Measurements from ENCODE around the gene TMEM170B.

The TMEM170B gene

GRCh38 chr6:11537229-11538051, at the start of gene TMEM170B:
TSS of gene TMEM170B (plus strand) at chr6:11537749. CDS start at chr6:11538278, 529 bp downstream.
- Histone ChIP-seq H3K27me3 (no peaks in the 10 kb centered on the region), H3K4me1 (ENCODE audit: control insufficient read depth in 1 of 2, insufficient read depth in 1 of 2, low read depth in 1 of 2, low read length in 1 of 2) (peaks cover 58 to 61% of the 10 kb centered on the region in 2 experiments), H3K36me3 (no peaks in the 10 kb centered on the region), H3K9me3 (no peaks in the 10 kb centered on the region), H3K27ac (peak within 1 kb of the TSS; percentile 96), H3K4me3 (ENCODE audit: low read depth in 1 of 2, low read length in 1 of 2) (peak within 1 kb of the TSS; percentile 83 to 85)
- peak; percentile 55 for TF ChIP-seq CTCF (IDR thresholded peaks at IDR 0.05)

GRCh38 chr6:11490996-11491395, 46.6 kb upstream of the TMEM170B start:
- no peaks in the 10 kb centered on the region for H3K9me3 ChIP-seq
- no peaks in the 10 kb centered on the region for H3K27me3 ChIP-seq
- no peak overlapping the region for H3K27ac ChIP-seq
- no peaks in the 10 kb centered on the region for H3K36me3 ChIP-seq
- no peak overlapping the region for H3K4me3 ChIP-seq (ENCODE audit: low read depth in 1 of 2, low read length in 1 of 2)
- TF ChIP-seq CTCF (IDR thresholded peaks at IDR 0.05): no peak
- no peaks in the 10 kb centered on the region for H3K4me1 ChIP-seq (ENCODE audit: control insufficient read depth in 1 of 2, insufficient read depth in 1 of 2, low read depth in 1 of 2, low read length in 1 of 2)

- H3K27me3 ChIP-seq: no peaks in the 10 kb centered on the region
- no peak for TF ChIP-seq CTCF (IDR thresholded peaks at IDR 0.05)
- H3K4me1 ChIP-seq (ENCODE audit: control insufficient read depth in 1 of 2, insufficient read depth in 1 of 2, low read depth in 1 of 2, low read length in 1 of 2): peaks cover 6% of the 10 kb centered on the region in 2 experiments
- H3K4me3 ChIP-seq (ENCODE audit: low read depth in 1 of 2, low read length in 1 of 2): no peak overlapping the region
- no peaks in the 10 kb centered on the region for H3K36me3 ChIP-seq
- H3K27ac ChIP-seq: peak overlapping the region; percentile 54
- H3K9me3 ChIP-seq: no peaks in the 10 kb centered on the region
These were observed 45.7 kb upstream of the TMEM170B start for GRCh38 chr6:11491596-11492463.

- Histone ChIP-seq H3K36me3 (no peaks in the 10 kb centered on the region), H3K4me3 (ENCODE audit: low read depth in 1 of 2, low read length in 1 of 2) (no peak overlapping the region), H3K4me1 (ENCODE audit: control insufficient read depth in 1 of 2, insufficient read depth in 1 of 2, low read depth in 1 of 2, low read length in 1 of 2) (peaks cover 15% of the 10 kb centered on the region in 2 experiments), H3K27me3 (no peaks in the 10 kb centered on the region), H3K27ac (peak overlapping the region; percentile 54), H3K9me3 (no peaks in the 10 kb centered on the region)
- TF ChIP-seq CTCF (IDR thresholded peaks at IDR 0.05): no peak
These were observed 44.9 kb upstream of the TMEM170B start for GRCh38 chr6:11492464-11493290.

- Histone ChIP-seq H3K36me3 (no peaks in the 10 kb centered on the region), H3K27ac (no peak overlapping the region), H3K9me3 (no peaks in the 10 kb centered on the region), H3K4me1 (ENCODE audit: control insufficient read depth in 1 of 2, insufficient read depth in 1 of 2, low read depth in 1 of 2, low read length in 1 of 2) (peaks cover 19 to 20% of the 10 kb centered on the region in 2 experiments), H3K4me3 (ENCODE audit: low read depth in 1 of 2, low read length in 1 of 2) (no peak overlapping the region), H3K27me3 (no peaks in the 10 kb centered on the region)
- no peak for TF ChIP-seq CTCF (IDR thresholded peaks at IDR 0.05)
These were observed 43.6 kb upstream of the TMEM170B start for GRCh38 chr6:11493974-11494373.

All from neutrophil (primary cell).